ENCODE measurements around the gene NEDD4L.

DNA sequence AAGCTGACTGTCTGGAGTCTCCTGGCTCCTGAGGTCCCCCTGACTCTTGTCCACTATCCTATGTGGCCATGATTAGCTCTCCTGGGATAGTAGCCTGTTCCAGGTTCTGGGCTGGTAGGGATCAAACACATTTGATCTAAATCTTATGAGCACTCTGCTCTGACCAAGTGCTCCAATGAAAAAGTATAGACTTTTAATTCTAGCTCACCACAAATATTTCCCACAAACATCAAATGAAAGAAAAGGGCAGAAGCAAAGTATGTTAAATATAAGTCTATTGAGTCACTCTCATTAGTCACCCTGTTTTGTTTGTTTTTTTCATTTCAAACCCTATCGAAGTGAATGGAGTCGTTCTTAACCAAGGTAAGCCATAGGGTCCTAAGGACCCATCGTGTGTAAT, 39.7 kb upstream of the NEDD4L start:
- TF ChIP-seq, protein P1, sequence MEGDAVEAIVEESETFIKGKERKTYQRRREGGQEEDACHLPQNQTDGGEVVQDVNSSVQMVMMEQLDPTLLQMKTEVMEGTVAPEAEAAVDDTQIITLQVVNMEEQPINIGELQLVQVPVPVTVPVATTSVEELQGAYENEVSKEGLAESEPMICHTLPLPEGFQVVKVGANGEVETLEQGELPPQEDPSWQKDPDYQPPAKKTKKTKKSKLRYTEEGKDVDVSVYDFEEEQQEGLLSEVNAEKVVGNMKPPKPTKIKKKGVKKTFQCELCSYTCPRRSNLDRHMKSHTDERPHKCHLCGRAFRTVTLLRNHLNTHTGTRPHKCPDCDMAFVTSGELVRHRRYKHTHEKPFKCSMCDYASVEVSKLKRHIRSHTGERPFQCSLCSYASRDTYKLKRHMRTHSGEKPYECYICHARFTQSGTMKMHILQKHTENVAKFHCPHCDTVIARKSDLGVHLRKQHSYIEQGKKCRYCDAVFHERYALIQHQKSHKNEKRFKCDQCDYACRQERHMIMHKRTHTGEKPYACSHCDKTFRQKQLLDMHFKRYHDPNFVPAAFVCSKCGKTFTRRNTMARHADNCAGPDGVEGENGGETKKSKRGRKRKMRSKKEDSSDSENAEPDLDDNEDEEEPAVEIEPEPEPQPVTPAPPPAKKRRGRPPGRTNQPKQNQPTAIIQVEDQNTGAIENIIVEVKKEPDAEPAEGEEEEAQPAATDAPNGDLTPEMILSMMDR (IDR thresholded peaks at IDR 0.05) = no peak
- no peak for TF ChIP-seq EZH2 (IDR thresholded peaks at IDR 0.05; ENCODE audit: borderline replicate concordance, insufficient read depth, low read depth, low read length, poor library complexity, severe bottlenecking)

Data from B cell (primary cell).